Karpas-422 (cell line): ENCODE results near the gene OR13C5. TPM values are rescaled to one million over a fixed set of nuclear protein-coding genes. Genes with fewer than 3 reads are reported as not detected.

Experiments
- total RNA-seq: library from RNA; depleted of rRNA; stranded (reverse); fragments of >200 nt; shearing (Covaris generic); gene quantifications from 2 replicates; pipeline ENCODE4 v1.2.3, GENCODE V29; 2014; ENCODE audit warnings: low replicate concordance; rRNA removed

Gene OR13C5
- total RNA-seq, 1 experiment from 2014 or later, result not detected

Other genes with a start within 250 kb of the OR13C5 start
- not detected in 2 replicates for gene OR13F1, start 95.2 kb downstream of the OR13C5 start, total RNA-seq
- not detected in 2 replicates for gene OR13C4, start 72.2 kb downstream of the OR13C5 start, total RNA-seq
- gene OR13C3, start 62.6 kb downstream of the OR13C5 start, total RNA-seq, result not detected in 2 replicates
- gene OR13C8, start 30.2 kb downstream of the OR13C5 start, total RNA-seq, result not detected in 2 replicates
- not detected in 2 replicates for gene OR13C2, start 6.2 kb upstream of the OR13C5 start, total RNA-seq
- gene OR13C9, start 18.8 kb upstream of the OR13C5 start, total RNA-seq, result not detected in 2 replicates
- gene OR13D1, start 95.1 kb upstream of the OR13C5 start, total RNA-seq, result not detected in 2 replicates
- 7.6 and 20.3 TPM in 2 replicates for gene NIPSNAP3A, start 148.3 kb upstream of the OR13C5 start, total RNA-seq
- gene NIPSNAP3B, start 164.7 kb upstream of the OR13C5 start, total RNA-seq, result 0.29 and 0.71 TPM in 2 replicates